Kidney (tissue), 14 donors: ENCODE results near the gene ZNF618. TPM values are rescaled to one million over a fixed set of nuclear protein-coding genes. Genes with fewer than 3 reads are reported as not detected.

Experiments used
- DNase-seq, 5 donors: peaks; one replicate each; pipeline ENCODE4 v3.0.0-alpha.2; 2013 to 2020
- FAIRE-seq: peaks from 2 replicates; lab custom pipeline; 2012; peaks lifted over from hg19 to GRCh38; lab: Jason Lieb, UNC
- H3K27ac ChIP-seq, 2 donors: one replicate each; pipeline ENCODE4 v1.7.0; 2013; ENCODE audit warnings: low read depth in 2 of 2, low read length in 2 of 2, inconsistent platforms in 1 of 2
- H3K27me3 ChIP-seq: one replicate; pipeline ENCODE4 v1.7.1; 2013; ENCODE audit warnings: low read length, inconsistent platforms; ENCODE audit not compliant: control insufficient read depth, insufficient read depth
- H3K36me3 ChIP-seq, 3 donors: one replicate each; pipeline versions ENCODE4 v1.7.0 to v1.7.1; 2013; ENCODE audit warnings: low read length in 3 of 3, control low read depth in 1 of 3, inconsistent platforms in 1 of 3; ENCODE audit not compliant: insufficient read depth in 3 of 3, control insufficient read depth in 2 of 3
- H3K4me1 ChIP-seq, 3 donors: one replicate each; pipeline versions ENCODE4 v1.7.0 to v1.7.1; 2013; ENCODE audit warnings: low read length in 3 of 3, inconsistent platforms in 1 of 3, low read depth in 1 of 3; ENCODE audit not compliant: control insufficient read depth in 2 of 3, insufficient read depth in 2 of 3
- H3K4me3 ChIP-seq, 3 donors: one replicate each; pipeline versions ENCODE4 v1.7.0 to v1.8.1; 2013; ENCODE audit warnings: low read length in 3 of 3, control low read depth in 1 of 3, inconsistent platforms in 1 of 3
- H3K9ac ChIP-seq, 3 donors: one replicate each; pipeline versions ENCODE4 v1.7.0 to v1.7.1; 2013; ENCODE audit warnings: low read length in 3 of 3, control low read depth in 1 of 3, inconsistent platforms in 1 of 3
- H3K9me3 ChIP-seq, 3 donors: one replicate each; pipeline versions ENCODE4 v1.7.0 to v1.7.1; 2013; ENCODE audit warnings: low read length in 3 of 3, control low read depth in 1 of 3, inconsistent platforms in 1 of 3; ENCODE audit not compliant: control insufficient read depth in 2 of 3, insufficient read depth in 1 of 3
- CTCF ChIP-seq: IDR thresholded peaks from 3 replicates; pipeline ENCODE4 v1.5.1; 2012; ENCODE audit warnings: mild to moderate bottlenecking, moderate library complexity, borderline replicate concordance; ENCODE audit not compliant: insufficient read depth; ENCODE audit errors: extremely low read depth
- intact Hi-C: fragments of 100-400 bp; cut with DNase I; formaldehyde crosslinking; loops from one replicate; pipeline ENCODE4 v1.11.1; 2022
- polyA plus RNA-seq: library from polyadenylated mRNA; stranded (reverse); fragments of 350-450 nt; fragmentation: Illumina TruSeq; extraction: RNeasy Lipid Tissue Mini Kit (QIAGEN cat#74804); gene quantifications from one replicate; pipeline ENCODE4 v1.2.3, GENCODE V29; 2014; ENCODE audit warnings: low read depth, low replicate concordance; ENCODE audit not compliant: insufficient read depth
- total RNA-seq: library from RNA; stranded (reverse); fragmentation: NEBNext Ultra II Directional; extraction: Animal tissue kit (Norgen Biotek cat#: 25700); gene quantifications from one replicate; pipeline ENCODE4 v1.2.1, GENCODE V29; 2021
- donor health status: control.
- donor health status: control.
- donor health status: control.
- donor health status: control.
- donor health status: control.
- donor health status: DM: yes; HTN: yes; CAD: no.
- donor health status: Normal renal cell carcinoma (clear cell type).

Gene ZNF618
- total and polyA plus RNA-seq, 2 donors from 2014 or later: 5.6 to 31.9 TPM

- no peak overlapping the region for H3K27ac ChIP-seq
- FAIRE-seq (no peak), DNase-seq (no peak)
- no peaks in the 10 kb centered on the region for H3K27me3 ChIP-seq
- intact Hi-C loops: no loop called here
- no peak for TF ChIP-seq CTCF
- H3K36me3 ChIP-seq: no peaks in the 10 kb centered on the region
- H3K9me3 ChIP-seq: no peaks in the 10 kb centered on the region
- no peak overlapping the region for H3K9ac ChIP-seq
- no peak overlapping the region for H3K4me3 ChIP-seq
- H3K4me1 ChIP-seq: peaks cover 0 to 33% (median 20%) of the 10 kb centered on the region in 3 donors
Measured at GRCh38 chr9:113951032-113951372, 74.9 kb downstream of the ZNF618 start.

DNA sequence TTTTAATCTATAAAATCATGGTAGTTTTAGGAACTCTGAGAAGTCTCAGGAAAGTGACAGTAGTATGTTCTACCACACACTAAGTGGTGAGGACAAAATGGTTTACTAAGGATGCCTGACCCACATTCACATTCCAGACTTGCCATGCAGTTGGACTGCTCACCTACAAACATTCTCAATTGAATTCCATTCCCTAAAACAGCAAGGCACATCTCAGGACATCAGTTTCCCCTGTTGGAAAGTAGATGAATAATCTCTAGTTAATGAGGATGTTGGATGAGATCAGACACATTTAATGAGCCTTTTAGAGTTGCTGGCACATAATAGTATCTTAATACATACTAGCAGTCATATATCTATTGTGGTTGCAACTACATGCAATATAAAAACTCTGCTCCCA, 76.6 kb downstream of the ZNF618 start:
- FAIRE-seq: no peak
- H3K36me3 ChIP-seq: no peaks in the 10 kb centered on the region
- intact Hi-C loops: no loop called here

GRCh38 chr9:113953531-113953930, 77.4 kb downstream of the ZNF618 start:
- Histone ChIP-seq H3K27ac (peak overlapping the region in 1 of 2 donors; percentile 94), H3K9ac (no peak overlapping the region), H3K36me3 (no peaks in the 10 kb centered on the region), H3K9me3 (no peaks in the 10 kb centered on the region), H3K4me3 (no peak overlapping the region), H3K4me1 (peaks cover 11 to 56% (median 40%) of the 10 kb centered on the region in 3 donors), H3K27me3 (no peaks in the 10 kb centered on the region)
- FAIRE-seq (no peak), DNase-seq (no peak)
- TF ChIP-seq CTCF: no peak
- intact Hi-C loops: no loop called here

More for the DNA sequence above, 76.6 kb downstream of the ZNF618 start:
- no peaks in the 10 kb centered on the region for H3K27me3 ChIP-seq
- no peak for DNase-seq
- peak overlapping the region; percentile 62 to 68 for H3K27ac ChIP-seq
- no peak for TF ChIP-seq CTCF
- H3K9ac ChIP-seq: no peak overlapping the region
- no peaks in the 10 kb centered on the region for H3K9me3 ChIP-seq
- no peak overlapping the region for H3K4me3 ChIP-seq
- peaks cover 4 to 49% (median 33%) of the 10 kb centered on the region in 3 donors for H3K4me1 ChIP-seq

GRCh38 chr9:113954591-113954990, 78.5 kb downstream of the ZNF618 start:
- TF ChIP-seq CTCF: no peak
- H3K4me3 ChIP-seq: no peak overlapping the region
- no peak overlapping the region for H3K9ac ChIP-seq
- no peaks in the 10 kb centered on the region for H3K9me3 ChIP-seq
- intact Hi-C loops: no loop called here
- peaks cover 12 to 58% (median 38%) of the 10 kb centered on the region in 3 donors for H3K4me1 ChIP-seq
- H3K27ac ChIP-seq: peak overlapping the region; percentile 81 to 94
- DNase-seq: peak in 1 of 5 donors; percentile 19
- FAIRE-seq: no peak
- H3K36me3 ChIP-seq: no peaks in the 10 kb centered on the region
- H3K27me3 ChIP-seq: no peaks in the 10 kb centered on the region
